HL-60 (cell line): ENCODE measurements around the gene LY9.
A peak's percentile ranks its signal among the peaks of the same experiment; 100 is the strongest.

Experiments used
- DNase-seq, 2 experiments: peaks; one replicate each; pipeline ENCODE4 v3.0.0-alpha.2; 2010 to 2020; ENCODE audit warnings: low read depth in 1 of 2, low spot score in 1 of 2
- H3K27ac ChIP-seq: fragments of 250-450 bp; sonication (Bioruptor Pico); replicated peaks from 2 replicates; pipeline ENCODE4 v1.5.1; 2020; ENCODE audit warnings: mild to moderate bottlenecking, moderate library complexity
- H3K27me3 ChIP-seq: fragments of 250-450 bp; sonication (Bioruptor Pico); 2 replicates; pipeline ENCODE4 v1.5.1; 2021; ENCODE audit warnings: mild to moderate bottlenecking, moderate library complexity; ENCODE audit not compliant: insufficient read depth, poor library complexity, severe bottlenecking
- H3K4me3 ChIP-seq: replicated peaks from 2 replicates; pipeline ENCODE4 v1.5.1; 2011; ENCODE audit warnings: mild to moderate bottlenecking, control low read depth, low read length; ENCODE audit not compliant: insufficient read depth
- GABPA ChIP-seq: IDR thresholded peaks from 2 replicates; pipeline ENCODE4 v1.6.1; 2012; ENCODE audit warnings: low read depth
- POLR2AphosphoS5 ChIP-seq: IDR thresholded peaks from 2 replicates; pipeline ENCODE4 v1.6.1; 2012; ENCODE audit warnings: low read depth
- SPI1 ChIP-seq: IDR thresholded peaks from 2 replicates; pipeline ENCODE4 v1.6.1; 2012; ENCODE audit warnings: low read depth, mild to moderate bottlenecking, borderline replicate concordance
- TF ChIP-seq, protein P1 (sequence below): IDR thresholded peaks from one replicate; pipeline ENCODE4 v1.5.1; 2011; ENCODE audit warnings: low read length, control low read depth, inconsistent platforms; ENCODE audit not compliant: insufficient read depth
- TF ChIP-seq, protein P2 (sequence below): IDR thresholded peaks from 2 replicates; pipeline ENCODE4 v1.6.1; 2012; ENCODE audit warnings: low read depth; ENCODE audit not compliant: insufficient replicate concordance

Gene LY9

DNA sequence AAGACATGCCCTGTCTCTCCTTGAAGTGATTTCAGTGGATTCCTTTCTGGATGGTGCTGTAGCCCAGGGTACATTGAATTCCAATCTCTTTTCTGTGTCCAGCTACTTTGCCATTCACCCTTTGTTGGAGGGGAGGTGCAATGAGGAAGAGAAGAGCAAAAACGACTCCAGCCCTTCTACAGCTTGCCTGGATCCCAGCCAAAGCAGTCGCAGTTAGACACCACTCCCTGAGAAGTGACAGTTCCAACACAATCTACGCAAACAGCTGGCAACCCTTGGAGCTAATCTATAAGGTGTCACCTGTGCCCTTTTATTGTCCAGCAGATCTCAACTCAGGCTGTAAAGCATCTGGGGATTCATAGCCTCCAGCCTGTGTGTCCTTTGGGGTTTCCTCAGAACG, 62.1 kb downstream of the LY9 start:
- Histone ChIP-seq H3K27ac (no peak overlapping the region; the same call in 1 of the 2 replicates), H3K4me3 (no peak overlapping the region), H3K27me3 (no peaks in the 10 kb centered on the region)
- peak in 1 of 2 experiments; percentile 66 for DNase-seq
- no peak for TF ChIP-seq POLR2AphosphoS5
- peak; percentile 36; the same call in 1 of the 2 replicates for TF ChIP-seq SPI1

DNA sequence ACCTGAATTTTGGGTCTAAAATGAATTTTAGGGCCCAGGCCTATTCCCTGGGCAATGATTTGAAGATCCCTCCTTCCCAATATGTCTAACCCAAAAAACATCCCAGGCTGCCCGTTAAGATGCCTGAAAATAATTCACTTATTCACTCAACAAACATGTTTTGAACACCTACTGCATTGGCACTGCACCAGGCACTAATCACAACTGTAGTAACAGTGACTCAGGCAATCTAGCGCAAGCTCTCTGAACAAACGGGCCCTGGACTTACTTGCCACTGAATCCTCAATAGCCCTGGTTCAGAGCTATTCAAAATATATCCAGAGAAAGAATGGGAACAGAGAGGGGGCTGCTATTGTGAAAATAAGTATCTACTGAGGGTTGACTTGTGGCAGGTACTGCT, 62.5 kb downstream of the LY9 start:
- DNase-seq: no peak
- Histone ChIP-seq H3K27ac (peak overlapping the region; percentile 39), H3K27me3 (no peaks in the 10 kb centered on the region), H3K4me3 (no peak overlapping the region)
- no peak for TF ChIP-seq GABPA
- no peak for TF ChIP-seq POLR2AphosphoS5
- TF ChIP-seq SPI1: no peak
- TF ChIP-seq, protein P1, sequence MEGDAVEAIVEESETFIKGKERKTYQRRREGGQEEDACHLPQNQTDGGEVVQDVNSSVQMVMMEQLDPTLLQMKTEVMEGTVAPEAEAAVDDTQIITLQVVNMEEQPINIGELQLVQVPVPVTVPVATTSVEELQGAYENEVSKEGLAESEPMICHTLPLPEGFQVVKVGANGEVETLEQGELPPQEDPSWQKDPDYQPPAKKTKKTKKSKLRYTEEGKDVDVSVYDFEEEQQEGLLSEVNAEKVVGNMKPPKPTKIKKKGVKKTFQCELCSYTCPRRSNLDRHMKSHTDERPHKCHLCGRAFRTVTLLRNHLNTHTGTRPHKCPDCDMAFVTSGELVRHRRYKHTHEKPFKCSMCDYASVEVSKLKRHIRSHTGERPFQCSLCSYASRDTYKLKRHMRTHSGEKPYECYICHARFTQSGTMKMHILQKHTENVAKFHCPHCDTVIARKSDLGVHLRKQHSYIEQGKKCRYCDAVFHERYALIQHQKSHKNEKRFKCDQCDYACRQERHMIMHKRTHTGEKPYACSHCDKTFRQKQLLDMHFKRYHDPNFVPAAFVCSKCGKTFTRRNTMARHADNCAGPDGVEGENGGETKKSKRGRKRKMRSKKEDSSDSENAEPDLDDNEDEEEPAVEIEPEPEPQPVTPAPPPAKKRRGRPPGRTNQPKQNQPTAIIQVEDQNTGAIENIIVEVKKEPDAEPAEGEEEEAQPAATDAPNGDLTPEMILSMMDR: no peak
- TF ChIP-seq, protein P2, sequence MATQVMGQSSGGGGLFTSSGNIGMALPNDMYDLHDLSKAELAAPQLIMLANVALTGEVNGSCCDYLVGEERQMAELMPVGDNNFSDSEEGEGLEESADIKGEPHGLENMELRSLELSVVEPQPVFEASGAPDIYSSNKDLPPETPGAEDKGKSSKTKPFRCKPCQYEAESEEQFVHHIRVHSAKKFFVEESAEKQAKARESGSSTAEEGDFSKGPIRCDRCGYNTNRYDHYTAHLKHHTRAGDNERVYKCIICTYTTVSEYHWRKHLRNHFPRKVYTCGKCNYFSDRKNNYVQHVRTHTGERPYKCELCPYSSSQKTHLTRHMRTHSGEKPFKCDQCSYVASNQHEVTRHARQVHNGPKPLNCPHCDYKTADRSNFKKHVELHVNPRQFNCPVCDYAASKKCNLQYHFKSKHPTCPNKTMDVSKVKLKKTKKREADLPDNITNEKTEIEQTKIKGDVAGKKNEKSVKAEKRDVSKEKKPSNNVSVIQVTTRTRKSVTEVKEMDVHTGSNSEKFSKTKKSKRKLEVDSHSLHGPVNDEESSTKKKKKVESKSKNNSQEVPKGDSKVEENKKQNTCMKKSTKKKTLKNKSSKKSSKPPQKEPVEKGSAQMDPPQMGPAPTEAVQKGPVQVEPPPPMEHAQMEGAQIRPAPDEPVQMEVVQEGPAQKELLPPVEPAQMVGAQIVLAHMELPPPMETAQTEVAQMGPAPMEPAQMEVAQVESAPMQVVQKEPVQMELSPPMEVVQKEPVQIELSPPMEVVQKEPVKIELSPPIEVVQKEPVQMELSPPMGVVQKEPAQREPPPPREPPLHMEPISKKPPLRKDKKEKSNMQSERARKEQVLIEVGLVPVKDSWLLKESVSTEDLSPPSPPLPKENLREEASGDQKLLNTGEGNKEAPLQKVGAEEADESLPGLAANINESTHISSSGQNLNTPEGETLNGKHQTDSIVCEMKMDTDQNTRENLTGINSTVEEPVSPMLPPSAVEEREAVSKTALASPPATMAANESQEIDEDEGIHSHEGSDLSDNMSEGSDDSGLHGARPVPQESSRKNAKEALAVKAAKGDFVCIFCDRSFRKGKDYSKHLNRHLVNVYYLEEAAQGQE: no peak

DNA sequence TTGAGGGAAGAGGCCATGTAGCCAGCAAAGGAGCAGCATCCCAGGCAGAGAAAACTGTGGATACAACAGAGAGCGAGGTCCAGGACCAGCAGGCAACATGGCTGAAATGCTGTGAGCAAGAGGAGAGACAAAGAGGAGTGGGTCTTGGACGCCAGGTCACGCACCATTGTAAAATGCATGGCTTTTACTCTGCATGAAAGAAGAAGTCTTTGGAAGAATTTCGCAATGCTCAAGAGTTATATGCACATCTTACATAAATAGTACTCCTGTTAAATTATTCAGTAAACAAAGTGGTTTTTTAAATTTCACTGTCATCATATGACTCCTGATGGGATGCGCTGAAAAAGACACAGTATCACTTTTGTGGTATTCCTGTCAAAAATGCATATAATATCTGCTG, 63.2 kb downstream of the LY9 start:
- Histone ChIP-seq H3K27ac (peak overlapping the region; percentile 39), H3K4me3 (no peak overlapping the region)
- DNase-seq: peak in 1 of 2 experiments; percentile 54

DNA sequence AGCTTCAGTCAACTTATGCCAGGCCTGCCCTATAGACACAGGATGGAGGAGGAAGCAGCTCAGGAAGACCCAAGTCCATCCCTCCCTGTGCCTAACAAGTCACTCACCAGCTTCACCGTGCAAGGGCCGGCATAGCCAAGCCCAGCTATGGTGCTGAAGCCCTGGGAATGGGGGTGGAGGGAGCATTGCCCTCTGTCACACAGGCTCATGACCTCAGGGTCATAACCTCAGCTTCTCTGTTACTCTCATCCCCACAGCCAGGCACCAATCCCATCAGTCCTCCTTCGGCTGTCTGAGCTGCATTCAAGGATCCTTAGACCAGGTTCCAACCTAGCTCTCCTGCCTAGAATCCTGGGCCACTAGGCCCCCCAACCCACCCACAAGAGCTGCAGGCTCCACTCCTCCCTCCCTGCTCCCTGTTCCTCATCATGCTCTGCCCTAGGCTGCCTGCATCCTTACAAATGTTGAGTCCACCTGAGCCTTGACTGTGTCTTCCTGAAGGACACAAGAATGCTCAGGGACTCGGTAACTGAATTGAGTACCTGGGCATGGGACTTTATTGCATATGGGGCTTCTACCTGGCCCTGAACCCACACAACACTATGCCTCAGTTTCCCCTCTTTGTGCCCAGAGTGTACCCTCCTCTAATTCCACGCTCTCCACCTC, 65.0 kb downstream of the LY9 start:
- TF ChIP-seq, protein P2: no peak
- TF ChIP-seq, protein P1: no peak
- TF ChIP-seq POLR2AphosphoS5 (no peak), SPI1 (no peak), GABPA (no peak)

More for the DNA sequence above, 63.2 kb downstream of the LY9 start:
- no peaks in the 10 kb centered on the region for H3K27me3 ChIP-seq
- TF ChIP-seq SPI1: peak; percentile 53; the same call in 1 of the 2 replicates
- TF ChIP-seq, protein P1: no peak

More for the DNA sequence above, 65.0 kb downstream of the LY9 start:
- Histone ChIP-seq H3K27me3 (no peaks in the 10 kb centered on the region), H3K27ac (peak overlapping the region; percentile 93), H3K4me3 (peak overlapping the region; percentile 64)
- DNase-seq: no peak
